ENCODE results near the gene FAM111A.

Gene FAM111A

DNA sequence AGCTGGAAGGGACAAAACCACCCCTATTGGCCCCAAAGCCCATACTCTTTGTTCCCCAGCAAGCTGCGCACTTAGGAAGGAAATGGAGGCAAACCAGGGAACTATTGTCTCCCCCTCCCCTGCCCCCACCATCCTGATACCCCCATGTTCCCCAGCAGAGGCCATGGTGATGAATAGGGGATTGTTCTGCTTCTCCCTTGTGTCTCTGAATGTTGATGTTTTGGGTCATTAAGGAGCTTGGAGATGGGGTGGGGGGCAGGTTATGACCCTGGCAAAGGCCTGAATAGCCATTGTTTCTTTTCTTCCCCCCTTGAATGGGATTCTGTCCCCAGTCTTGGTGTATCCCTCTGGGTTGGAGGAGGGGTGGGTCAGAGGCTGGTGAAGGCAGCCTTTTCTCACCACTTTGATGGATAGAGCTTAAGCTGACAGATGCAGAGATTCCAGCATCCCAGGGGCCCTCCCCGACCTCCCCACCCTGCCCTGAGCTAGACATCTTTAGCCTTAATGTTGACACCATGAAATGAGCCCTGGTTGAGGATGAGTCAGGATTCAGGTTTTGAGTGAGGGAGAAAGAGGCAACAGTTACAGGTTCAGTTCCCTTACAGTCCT lies 37.6 kb downstream of the FAM111A start:
- no peak for DNase-seq (ENCODE audit: low read depth)

GRCh38 chr11:59180907-59181306 lies 38.3 kb downstream of the FAM111A start:
- no peak for DNase-seq (ENCODE audit: low read depth)

GRCh38 chr11:59181746-59182456 lies 39.2 kb downstream of the FAM111A start:
- DNase-seq (ENCODE audit: low read depth), result no peak

- DNase-seq (ENCODE audit: low read depth), result no peak
Observed at GRCh38 chr11:59182457-59183151, 39.9 kb downstream of the FAM111A start.

DNA sequence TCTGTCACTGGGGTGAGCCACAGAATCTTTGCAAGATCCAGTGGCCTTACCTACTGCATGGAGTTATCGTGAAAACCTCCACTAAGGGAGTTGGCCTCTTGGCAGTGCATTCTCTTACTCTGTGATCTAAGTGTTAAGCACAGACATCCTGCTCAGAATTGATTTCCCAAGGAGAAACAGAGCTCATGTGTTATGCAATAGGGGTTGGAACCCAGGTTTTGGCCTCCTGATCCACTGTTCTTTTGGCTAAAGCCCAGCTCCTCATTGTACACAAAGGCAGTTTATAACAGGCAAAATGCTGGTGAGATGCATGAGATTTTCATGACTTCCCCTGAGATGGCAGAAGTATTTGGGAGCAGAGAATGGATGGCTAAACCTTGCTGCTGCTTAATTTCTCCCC lies 41.1 kb downstream of the FAM111A start:
- DNase-seq (ENCODE audit: low read depth), result no peak

DNA sequence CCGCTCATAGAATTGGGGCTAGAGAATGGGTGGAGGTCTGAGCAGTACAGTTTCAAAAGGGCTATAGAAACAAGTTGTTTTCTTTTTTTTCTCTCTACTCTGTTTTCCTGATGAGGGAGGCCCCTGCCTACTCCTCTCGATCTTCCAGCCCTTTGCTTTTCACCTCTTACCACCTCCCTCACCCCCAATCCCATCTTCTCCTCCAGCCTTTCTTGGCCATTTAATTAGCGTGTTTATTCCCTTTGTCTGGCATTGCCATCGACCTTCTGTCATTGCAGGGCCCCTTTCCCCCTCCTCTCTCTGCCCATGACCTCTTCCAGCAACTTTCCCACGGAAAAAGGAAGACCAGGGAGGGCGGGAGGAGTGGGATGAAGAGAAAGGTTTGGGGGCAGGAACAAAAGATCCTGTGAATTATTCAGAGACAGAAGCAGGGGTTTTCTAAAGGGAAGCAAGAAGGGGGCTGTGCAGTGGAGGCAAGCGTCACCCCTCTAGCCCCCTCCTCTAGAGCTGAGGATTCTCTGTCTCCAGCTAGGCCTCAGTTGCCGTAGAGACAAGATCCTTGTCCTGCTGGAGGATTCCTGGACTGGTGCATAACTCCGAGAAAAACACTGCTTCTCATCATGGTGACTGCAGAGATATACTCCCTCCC lies 42.2 kb downstream of the FAM111A start:
- DNase-seq (ENCODE audit: low read depth), result no peak

- no peak for DNase-seq (ENCODE audit: low read depth)
Observed at GRCh38 chr11:59185386-59185945, 42.8 kb downstream of the FAM111A start.

- DNase-seq (ENCODE audit: low read depth), result peak; percentile 46
Observed at GRCh38 chr11:59186130-59186594, 43.5 kb downstream of the FAM111A start.

- DNase-seq (ENCODE audit: low read depth), result no peak
Observed at GRCh38 chr11:59187035-59187434, 44.4 kb downstream of the FAM111A start.

DNA sequence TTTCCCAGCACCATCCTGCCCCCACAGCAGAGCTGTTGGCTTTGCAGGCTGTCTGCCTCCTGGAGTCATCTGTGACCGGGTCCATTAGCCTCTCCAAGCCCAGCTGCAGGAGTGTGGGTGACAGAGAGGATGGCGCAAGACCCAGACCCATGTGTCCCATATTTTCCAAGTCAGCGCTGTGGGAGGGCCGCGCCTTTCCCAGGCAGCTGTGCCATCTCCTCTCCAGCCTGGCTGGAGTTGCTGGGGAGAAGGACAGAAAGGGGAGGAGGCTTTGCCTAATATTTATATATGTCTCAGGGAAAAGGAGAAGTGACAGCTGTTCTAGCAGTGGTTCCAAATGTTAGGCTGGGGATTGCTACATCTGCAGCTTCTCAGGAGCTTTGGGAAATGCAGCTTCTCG lies 44.9 kb downstream of the FAM111A start:
- no peak for DNase-seq (ENCODE audit: low read depth)

DNA sequence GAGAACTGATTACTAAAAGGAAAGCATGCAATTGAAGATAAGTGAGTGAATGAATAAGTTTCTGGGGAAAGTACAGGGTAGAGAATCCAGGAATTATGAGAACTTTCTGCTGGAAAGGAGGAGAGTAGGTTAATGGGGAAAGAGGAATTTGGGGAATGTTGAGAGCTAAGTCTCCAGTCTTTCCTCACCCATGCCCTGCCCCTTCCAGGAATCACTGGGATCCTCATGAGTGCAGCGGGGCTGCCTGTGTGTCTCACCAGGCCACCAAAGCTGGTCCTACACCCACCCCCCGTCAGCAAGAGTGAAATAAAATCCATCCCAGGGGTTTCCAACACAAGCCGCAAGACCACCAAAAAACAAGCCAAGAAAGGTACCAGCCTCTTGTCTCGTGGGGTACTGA lies 46.3 kb downstream of the FAM111A start:
- DNase-seq (ENCODE audit: low read depth), result no peak

- DNase-seq (ENCODE audit: low read depth), result no peak
Observed at GRCh38 chr11:59189986-59190385, 47.3 kb downstream of the FAM111A start.

DNA sequence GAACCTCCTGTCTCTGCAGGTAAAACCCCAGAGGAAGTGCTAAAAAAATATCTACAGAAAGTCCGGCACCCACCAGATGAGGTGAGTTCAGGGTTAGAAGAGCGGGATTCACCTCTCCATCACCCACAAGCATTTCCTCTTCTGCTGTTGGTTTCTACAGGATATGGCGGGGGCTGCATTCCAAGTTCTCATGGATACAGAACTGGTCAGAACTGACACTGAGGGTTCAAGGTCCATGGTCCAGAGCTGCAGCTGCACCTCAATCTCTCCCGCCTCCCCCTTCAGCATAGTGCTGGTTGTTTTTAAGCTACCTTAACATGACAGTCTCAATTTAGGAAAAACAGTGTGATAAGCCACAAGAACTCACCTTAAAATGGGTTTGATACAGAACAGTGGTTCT lies 48.4 kb downstream of the FAM111A start:
- DNase-seq (ENCODE audit: low read depth), result no peak

DNA sequence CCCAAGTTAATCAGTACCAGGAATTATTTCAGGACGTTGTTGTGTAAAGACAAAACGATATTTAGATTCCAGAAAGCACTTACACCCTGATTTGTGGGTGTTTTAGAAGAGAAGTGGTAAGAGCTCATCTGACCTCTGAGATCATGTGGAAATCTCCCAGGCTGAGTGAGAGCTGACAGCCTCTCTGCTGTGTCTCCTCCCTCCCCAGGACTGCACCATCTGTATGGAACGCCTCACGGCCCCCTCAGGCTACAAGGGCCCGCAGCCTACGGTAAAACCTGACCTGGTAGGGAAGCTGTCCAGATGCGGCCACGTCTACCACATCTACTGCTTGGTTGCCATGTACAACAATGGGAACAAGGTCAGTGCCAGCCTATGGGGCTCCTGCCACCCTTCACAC lies 49.2 kb downstream of the FAM111A start:
- no peak for DNase-seq (ENCODE audit: low read depth)

- no peak for DNase-seq (ENCODE audit: low read depth)
Observed at GRCh38 chr11:59192446-59193020, 49.9 kb downstream of the FAM111A start.

DNA sequence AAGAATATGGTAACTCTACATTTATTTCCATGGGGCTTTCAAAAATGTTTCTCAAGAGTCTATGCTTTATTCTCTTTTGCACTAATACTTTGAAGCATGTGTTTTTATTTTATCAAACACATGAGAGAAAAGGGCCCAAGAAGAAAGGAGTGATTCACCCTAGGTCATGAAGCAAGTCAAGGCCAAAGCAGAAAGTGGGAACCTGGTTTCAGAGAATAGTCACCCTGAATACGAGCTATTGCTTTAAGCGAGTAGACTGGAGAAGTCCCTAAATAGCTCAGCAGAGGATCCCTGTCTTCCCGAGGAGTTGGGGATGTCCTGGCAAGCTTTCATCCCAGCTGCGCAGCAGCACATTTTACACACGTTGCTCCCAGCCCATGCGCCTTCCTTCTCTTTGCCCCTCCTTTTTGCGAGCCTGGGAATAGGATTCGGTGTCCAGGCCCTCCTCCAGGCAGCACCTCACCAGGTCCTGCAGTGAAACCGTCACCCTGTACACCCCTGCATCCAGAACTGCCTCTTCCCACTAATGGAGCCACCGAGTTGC lies 51.0 kb downstream of the FAM111A start:
- DNase-seq (ENCODE audit: low read depth), result no peak

GRCh38 chr11:59195586-59195985 lies 52.9 kb downstream of the FAM111A start:
- no peak for DNase-seq (ENCODE audit: low read depth)

GRCh38 chr11:59196777-59197176 lies 54.1 kb downstream of the FAM111A start:
- DNase-seq (ENCODE audit: low read depth), result no peak

DNA sequence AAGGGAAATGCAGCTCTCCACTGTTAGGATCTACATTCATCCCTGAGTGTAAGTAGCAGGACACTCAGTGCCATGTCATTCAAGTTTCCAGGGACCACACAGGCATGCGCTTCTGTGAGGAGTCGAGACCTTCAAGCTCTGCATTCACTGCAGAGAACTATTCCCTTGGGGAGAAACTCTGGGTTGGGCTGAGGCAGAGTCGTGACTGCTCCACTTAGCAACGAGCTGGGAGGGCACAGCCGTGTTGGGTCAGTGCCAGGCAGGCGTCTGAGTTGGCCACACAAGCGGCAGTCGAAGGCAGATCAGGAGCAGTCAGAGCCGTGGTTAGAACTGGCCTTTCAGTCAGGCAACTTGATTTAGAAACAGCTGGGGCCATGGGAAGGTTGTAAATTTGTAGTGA lies 55.3 kb downstream of the FAM111A start:
- no peak for DNase-seq (ENCODE audit: low read depth)

DNA sequence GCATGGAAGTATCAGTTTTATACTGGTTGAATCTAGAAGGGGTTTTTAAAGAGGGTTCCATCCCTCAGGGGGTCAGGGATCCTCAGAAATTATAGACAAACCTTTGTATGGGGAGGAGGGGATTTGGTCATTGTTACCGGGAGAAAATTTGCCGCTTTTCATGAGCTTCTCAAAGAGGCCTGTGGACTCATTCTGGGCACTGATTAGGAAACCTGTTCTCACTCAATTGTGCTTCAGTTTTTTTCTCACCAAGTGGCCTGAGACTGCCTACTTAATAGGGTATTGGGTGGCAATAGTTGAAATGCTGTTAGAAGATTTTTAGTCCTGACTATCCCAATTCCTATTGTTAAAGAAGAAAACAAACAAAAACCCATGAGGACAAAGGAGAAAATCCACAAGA lies 56.1 kb downstream of the FAM111A start:
- DNase-seq (ENCODE audit: low read depth), result no peak

- no peak for DNase-seq (ENCODE audit: low read depth)
Observed at GRCh38 chr11:59199546-59200422, 57.1 kb downstream of the FAM111A start.
